ENCODE measurements around the gene ZG16.
A peak's percentile ranks its signal among the peaks of the same experiment; 100 is the strongest.

The ZG16 gene

GRCh38 chr16:29825145-29826044 is 47.3 kb downstream of the ZG16 start:
- DNase-seq (ENCODE audit: low read depth): peak; percentile 89

- DNase-seq (ENCODE audit: low read depth): no peak
Measured at GRCh38 chr16:29826342-29826695, 48.3 kb downstream of the ZG16 start.

- no peak for DNase-seq (ENCODE audit: low read depth)
Measured at GRCh38 chr16:29830774-29831173, 52.7 kb downstream of the ZG16 start.

- DNase-seq (ENCODE audit: low read depth): no peak
Measured at GRCh38 chr16:29831490-29831889, 53.4 kb downstream of the ZG16 start.
